Kidney glomerular epithelial cell (primary cell): ENCODE measurements around the gene MRPS7.
"Not testable (repeated sequence)": the region's sequence is repeated elsewhere in the genome, so short reads cannot be mapped to it uniquely, and the experiment has no call there.

Experiments
- DNase-seq: peaks from one replicate; lab custom pipeline; 2025; lab: John Stamatoyannopoulos, UW

Gene MRPS7

DNA sequence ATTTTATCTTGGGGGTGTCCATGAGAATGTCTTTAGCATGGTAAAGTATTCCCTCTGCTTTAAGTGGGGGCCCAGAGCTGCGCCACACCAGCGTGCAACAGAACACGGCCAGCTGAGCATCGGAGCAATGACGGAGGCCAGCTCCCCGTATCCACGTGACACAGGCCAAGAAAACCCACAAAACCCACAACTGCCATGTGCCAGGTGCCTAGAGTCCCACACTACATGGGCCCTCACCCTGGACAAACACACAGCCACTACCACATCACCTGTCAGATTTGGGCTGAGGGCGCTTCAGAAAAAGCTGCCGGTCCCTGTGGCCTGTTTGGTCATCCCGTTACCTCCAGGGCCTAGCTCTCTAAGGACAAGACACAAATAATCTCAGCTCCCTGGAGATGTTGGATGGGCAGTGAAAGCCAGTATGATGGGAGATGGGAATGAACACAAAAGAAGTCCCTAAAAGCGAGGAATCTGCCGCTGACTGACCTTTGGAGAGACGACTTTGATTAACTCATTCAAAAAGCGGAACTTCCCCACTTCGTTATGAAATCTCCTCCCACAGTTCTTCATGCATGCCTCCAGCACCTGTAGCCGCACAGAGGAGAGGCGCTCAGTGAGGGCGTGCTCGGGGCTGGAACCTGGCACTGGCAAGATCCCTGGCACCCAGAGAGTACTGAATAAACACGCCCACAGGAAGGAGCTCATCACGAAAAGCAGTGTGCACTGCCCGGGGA, 17.4 kb upstream of the MRPS7 start:
- no peak for DNase-seq

DNA sequence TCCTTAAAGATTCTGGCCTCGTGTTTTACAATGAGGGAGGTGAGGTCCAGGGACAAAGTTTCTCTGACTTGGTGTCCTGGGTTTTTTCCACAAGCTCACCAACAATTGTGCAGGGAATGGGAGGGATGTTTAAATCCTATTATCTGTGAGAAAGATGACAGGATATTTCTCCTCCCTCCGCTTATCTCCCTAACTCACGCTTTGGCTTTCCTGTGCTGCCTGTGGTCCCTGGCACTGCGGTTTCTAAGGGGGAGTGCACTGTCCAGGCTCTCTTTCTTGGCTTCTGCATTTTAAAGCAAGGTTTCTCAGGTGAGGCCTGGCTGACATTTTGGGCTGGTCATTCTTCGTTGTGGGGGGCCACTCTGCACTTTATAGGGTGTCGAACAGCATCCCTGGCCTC, 16.7 kb upstream of the MRPS7 start:
- DNase-seq = no peak

DNA sequence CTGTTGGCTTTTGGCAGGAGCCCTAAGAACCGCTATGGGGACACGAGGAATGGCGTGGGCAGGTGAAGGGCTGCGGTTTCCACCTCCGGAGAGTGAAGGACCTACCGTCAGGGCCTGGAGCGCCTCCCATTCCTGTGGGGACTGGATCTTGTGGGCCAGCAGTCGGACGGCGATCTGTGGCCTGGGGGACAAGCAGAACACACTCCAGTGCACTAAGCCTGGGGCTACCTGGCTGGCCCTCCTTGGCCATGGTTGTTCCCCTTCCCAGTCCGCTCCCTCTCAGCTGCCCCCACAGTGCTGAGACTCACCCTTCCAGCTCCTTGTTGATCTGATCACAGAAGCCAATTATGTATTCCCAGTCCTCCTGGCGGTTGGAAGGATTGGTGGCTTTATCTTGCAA, 15.3 kb upstream of the MRPS7 start:
- DNase-seq = no peak

DNA sequence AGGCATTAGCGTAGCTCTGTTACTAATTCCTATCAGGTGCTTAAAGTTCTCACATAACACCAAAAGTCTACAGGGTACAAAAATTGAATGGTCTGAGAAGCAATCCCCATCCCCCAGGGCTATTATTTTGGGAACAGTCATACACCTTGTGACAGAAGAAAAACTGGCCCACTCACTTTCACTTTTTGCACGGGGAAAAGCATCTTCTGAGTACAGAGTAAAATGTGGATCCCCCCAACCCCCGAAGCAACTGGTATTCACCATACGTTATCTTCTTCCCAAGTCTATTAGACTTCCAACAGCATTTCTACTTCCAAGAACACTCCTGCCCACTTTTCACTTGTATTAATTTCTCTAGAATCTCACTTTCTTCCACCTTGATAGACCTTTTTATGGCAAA, 12.1 kb upstream of the MRPS7 start:
- DNase-seq = no peak

DNA sequence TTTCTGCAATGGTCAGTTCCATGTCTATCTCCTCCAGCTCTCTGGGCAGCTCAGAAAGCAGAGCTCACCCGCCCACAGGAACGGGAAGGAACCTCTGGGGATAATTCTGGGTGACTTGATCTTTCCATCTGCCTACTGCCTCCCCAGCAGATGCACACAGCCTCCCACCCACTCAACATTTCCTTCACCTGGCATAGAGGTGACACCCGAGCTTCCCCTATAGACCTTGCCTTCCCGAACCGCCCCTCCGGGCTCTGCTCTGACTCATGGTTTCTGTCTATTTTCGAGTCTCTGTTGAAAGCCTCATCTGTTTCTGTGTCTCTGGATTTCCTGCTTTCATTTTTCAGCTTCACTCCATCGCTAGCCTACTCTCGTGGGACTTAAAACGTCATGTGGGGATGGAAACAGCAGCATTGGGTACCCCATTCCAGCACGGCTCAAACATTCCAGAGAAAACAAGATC, 11.6 kb upstream of the MRPS7 start:
- DNase-seq = peak; percentile 51

DNA sequence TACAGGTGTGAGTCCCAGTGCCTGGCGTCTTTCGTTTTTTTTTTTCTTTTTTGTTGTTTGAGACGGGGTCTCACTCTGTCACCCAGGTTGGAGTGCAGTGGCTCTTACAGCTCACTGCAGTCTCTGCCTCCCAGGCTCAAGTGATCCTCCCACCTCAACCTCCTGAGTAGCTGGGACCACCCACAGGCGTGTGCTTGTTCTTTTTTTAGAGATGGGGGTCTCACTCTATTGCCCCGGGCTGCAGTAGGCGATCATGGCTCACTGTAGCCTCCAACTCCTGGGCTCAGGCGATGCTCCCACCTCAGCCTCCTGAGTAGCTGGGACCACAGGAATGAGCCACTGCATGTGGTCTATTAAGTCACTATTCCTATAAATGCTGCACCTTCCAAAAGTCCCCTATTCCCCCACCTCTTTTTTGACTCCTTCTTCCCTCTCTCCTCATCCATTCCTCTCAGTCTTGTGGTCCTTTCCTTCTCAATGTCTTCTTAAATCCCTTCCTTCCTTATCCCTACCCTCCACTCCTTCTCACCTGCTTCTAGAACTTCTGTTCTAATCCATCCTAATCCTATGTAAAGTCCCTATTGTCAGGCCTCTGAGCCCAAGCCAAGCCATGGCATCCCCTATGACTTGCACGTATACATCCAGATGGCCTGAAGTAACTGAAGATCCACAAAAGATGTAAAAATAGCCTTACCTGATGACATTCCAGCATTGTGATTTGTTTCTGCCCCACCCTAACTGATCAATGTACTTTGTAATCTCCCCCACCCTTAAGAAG, 9.5 kb upstream of the MRPS7 start:
- DNase-seq = no peak

DNA sequence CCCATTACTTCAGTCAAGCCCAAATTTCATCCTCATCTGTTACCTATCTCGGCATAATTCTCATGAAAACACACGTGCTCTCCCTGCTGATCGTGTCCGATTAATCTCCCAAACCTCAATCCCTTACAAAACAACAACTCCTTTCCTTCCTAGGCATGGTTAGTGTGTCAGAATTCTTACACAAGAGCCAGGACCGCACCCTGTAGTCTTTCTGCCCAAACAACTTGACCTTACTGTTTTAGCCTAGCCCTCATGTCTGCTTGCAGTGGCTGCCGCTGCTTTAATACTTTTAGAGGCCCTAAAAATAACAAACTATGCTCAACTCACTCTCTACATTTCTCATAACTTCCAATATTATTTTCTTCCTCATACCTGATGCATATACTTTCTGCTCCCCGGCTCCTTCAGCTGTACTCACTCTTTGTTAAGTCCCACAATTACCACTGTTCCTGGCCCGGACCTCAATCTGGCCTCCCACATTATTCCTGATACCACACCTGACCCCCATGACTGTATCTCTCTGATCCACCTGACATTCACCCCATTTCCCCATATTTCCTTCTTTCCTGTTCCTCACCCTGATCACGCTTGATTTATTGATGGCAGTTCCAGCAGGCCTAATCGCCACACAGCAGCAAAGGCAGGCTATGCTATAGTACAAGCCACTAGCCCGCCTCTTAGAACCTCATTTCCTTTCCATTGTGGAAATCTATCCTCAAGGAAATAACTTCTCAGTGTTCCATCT, 5.6 kb upstream of the MRPS7 start:
- not testable (repeated sequence) for DNase-seq

DNA sequence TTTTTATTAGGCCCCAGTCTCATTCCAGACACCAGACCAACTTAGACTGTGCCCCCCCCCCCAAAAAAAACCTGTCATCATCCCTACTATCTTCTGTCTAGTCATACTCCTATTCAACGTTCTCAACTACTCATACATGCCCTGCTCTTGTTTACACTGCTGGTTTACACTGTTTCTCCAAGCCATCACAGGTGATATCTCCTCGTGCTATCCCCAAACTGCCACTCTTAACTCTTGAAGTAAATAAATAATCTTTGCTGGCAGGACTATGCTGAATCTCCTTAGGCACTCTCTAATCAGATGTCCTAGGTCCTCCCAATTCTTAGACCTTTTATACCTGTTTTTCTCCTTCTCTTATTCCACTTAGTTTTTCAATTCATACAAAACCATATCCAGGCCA, 4.5 kb upstream of the MRPS7 start:
- DNase-seq = not testable (repeated sequence)

DNA sequence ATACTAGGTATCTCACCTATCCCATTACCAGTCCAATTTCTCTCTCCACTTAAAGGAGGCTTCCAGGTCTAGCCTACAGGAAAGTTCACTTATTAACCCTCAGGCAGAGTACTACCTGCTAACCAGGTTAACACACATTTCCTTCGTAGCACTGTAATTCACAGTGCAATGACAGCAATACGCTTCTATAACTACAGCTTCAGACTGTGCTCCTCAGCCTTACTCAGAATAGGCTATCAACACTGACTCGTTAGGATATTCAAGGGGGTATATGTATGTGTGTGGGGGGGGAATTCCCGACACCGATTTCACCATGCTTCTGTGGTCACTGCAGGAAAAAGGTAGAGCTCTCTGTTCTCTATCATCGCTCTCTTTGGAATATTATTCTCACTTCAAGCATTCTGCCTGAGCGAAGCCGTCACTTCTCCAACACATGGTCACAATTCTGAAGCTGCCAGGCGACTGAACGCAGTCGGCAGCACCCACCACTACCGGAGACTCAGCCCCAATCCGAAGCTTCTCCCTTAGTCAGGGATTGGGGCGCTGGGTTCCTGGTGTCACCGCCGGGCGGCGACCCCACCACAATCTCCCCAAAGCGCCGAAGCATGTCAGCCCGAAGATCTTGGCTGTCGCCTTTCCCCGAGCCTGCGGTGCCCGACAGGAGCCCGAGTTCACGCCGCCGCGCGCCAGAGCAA, 891 bp upstream of the MRPS7 start:
- no peak for DNase-seq

DNA sequence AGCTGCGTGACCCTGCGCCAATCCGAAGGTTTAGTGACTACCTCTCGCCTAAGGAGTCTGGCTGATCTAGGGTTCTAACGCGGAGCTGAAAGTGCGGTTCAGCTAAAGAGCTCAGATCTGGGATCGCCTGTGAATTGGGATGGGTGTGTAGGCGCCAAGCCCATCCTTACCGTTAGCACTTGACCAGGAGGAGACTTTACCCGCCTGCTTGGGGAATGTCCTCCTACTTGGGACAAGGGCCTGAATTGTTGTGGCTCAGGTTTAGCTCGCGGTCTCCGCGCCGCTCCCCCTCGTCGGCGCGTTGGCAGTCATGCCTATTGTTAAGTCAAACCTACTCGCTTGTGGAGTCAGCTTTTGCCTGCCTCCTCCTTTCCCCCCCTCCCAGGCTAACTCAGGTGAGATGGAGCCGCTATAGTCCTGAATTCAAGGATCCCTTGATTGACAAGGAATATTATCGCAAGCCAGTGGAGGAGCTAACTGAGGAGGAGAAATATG, 480 bp downstream of the MRPS7 start:
- no peak for DNase-seq

DNA sequence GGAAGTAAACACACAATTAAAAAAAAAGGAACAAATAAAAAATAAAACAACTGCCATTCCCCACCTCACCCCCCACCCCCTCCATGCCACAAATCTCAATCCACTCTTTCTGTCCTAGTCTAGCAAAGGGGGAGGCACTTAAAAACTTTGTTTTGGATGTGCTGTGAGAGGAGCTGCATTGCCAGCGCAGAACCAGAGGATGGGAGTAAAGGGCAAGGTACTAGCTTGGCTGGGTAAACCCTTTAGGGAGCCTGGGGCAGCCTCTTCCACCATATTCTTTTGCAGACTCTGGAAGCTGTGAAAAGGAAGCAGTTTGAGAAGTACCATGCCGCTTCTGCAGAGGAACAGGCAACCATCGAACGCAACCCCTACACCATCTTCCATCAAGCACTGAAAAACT, 1.4 kb downstream of the MRPS7 start:
- DNase-seq = no peak

DNA sequence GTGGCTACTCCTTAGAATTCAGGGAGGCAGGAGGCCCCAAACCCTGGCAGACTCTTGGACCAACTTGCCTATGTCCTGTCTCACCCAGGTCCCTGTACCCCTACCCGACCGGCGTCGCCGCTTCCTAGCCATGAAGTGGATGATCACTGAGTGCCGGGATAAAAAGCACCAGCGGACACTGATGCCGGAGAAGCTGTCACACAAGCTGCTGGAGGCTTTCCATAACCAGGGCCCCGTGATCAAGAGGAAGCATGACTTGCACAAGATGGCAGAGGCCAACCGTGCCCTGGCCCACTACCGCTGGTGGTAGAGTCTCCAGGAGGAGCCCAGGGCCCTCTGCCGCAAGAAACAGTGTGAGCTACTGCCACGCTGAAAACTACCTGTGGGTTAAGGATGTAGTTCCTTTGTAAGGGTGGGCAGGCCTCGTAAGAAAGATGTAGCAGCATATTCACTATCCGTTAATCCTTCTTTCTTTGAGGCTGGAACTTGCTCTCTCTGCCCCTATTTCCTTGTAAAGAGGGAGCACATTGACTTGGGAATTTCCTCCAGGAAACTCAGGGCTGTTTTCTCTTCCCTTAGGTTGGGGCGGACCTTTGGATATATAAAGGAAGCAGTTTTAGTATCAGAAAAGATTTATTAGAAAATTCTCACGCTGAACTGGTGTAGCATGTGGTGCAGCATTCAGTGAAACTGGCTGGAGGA, 4.1 kb downstream of the MRPS7 start:
- DNase-seq = no peak

DNA sequence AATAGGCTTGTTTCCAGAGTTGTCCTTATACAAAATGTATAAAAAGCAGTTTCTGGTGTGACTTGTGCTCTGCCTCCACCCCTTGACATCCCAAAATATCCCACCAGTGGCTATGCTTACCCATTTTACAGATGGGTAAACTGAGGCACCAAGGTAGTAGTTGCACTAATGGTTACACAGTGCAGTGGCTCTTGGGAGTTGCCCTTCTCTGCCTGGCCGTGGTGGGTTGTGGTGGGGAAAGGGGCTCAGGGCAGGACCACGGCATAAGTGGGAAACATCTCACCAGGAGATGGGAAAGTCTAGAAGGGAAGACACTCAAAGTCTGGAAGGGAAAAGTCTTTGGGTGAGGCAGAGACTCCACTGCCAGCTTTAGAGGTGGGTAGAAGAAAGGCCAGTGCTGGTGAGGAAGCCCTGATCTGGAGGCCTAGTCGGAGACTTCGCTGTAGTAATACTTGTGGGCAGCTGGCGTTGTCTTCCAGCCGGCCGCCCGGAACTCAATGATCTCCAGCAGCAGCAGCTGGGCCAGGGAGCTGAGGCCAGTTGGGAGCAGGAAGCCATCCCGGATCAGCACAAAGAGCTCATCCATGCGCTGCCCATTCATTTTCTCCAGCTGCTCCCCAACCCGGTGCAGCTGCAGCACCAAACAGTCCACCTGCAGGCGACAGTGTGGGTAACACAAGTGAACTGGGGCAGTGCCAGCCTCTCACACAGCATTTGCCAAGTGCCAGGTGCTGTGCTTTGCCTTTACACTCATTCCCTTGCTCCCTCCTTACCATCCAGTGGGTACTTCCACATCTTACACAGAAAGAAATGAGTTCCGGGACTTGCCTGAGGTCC, 4.9 kb downstream of the MRPS7 start:
- DNase-seq = no peak

DNA sequence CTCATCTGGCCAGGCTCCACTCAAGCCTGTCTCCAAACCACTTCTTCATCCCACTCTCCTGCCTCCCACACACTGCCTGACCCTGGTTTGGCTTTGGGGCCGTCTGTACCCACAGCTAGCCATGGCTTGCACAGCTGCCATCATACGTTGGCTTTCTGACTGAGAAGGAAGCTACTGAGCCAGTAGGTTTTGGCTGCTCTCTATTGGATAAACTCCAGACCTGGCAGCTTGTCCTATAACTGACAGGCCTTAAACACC, 5.4 kb downstream of the MRPS7 start:
- no peak for DNase-seq

DNA sequence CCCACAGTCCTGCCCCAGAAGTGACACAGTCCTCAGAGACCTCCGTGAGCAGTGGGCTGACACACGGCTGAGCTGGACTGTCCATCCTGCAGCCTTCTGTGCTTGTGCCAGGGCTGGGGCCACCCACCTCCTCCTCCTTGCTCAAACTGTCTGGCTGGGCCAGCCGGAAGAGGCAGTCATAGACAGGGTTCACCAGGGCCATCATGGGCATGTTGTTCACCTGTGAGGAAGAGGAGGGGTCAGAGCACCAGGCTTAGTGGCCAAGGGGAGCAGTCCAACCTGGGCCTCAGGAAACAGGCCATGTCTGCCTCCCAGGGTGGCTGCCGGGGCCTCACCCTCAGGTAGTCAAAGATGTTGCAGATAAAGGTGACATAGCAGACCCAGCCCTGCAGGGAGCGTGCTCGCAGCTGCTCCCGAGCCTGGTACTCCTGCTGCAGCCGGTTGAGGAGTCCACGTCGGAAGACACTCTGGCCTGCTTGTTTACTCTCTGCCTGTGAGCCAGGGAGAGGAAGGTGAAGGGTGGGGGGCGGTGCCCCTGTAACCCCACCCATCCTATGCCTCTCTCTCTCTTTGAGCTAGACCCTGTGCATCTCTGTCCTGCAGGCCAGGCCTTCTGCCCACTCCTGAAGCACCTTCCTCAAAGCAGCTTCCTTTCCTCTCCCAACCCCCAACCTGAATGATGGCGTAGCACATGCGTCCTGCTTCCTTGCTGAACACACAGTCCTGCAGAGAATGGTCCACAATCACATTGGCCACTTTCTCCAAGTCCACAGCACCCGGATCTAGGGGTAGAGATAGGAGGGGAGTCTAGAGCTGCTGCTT, 5.9 kb downstream of the MRPS7 start:
- no peak for DNase-seq

DNA sequence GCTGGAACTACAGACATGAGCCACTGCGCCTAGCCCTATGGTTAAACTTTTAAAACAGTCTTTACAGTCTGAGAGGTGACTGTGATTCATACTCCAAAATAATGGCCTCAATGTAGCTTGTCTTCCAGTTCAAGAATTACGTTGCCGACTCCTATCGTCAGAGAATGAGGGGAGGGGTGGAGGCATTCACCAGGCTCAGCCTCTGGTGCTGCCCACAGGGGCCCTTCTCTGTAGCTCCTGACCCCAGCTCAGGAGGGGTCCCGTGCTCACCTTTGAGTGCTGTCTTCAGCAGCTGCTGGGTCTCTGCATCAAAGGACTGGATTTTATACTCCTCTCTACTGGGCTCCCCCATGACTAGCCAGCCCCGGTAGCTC, 8.2 kb downstream of the MRPS7 start:
- no peak for DNase-seq

DNA sequence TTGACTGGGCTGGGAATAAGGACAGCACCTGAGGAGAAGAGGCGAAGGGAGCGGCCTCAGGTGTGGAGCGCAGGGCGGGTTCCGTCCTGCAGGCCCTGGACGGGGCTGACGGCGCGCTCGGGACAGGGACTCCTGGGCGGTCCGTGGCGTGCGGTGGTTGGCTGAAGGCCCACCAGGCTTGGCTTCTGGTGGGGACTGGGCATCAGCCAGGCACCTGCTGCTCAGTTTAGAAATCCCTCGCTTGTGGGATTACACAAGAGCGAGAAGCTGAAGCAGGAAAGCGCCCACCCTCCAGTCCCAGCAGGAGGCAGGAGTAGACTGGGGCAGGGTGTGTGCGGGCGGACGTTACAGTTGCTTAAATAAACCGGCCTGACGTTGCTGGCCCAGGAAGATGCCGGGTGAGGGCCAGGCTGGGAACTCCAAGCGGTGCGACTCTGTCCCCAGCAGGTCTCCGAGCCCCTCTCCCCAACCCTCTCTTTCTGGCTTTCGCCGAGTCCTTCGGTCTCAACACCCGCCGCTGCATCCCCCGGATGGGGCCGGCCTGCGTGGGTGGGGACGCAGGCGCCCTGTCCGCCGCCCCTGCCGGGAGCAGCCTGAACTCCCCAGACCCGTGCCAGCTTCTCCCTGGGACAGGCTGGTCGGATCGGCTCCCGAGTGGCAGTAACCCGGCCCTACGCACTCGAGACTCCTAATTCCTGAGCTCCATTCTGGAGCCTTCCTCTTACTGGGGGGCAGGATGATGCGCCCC, 8.7 kb downstream of the MRPS7 start:
- DNase-seq = peak; percentile 48

DNA sequence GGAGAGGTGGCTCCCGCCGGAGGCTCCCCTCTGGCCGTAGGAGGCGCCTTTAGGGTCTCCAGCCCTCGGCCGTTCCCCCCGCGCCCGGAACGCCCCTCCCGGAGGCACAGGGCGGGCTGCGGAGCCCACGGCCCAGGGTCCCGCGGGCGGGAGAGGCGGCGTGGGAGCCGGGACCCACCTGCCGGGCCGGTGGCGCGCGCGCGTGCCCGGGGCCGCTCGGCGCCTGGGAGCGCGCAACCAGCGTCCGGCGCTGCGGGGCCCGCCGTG, 9.2 kb downstream of the MRPS7 start, which contains the start of gene MIF4GD:
MIF4GD (minus strand) TSS at position 266 of the 267 bp plus-strand sequence. CDS start 1,036 bp downstream, outside the sequence.
- no peak for DNase-seq

DNA sequence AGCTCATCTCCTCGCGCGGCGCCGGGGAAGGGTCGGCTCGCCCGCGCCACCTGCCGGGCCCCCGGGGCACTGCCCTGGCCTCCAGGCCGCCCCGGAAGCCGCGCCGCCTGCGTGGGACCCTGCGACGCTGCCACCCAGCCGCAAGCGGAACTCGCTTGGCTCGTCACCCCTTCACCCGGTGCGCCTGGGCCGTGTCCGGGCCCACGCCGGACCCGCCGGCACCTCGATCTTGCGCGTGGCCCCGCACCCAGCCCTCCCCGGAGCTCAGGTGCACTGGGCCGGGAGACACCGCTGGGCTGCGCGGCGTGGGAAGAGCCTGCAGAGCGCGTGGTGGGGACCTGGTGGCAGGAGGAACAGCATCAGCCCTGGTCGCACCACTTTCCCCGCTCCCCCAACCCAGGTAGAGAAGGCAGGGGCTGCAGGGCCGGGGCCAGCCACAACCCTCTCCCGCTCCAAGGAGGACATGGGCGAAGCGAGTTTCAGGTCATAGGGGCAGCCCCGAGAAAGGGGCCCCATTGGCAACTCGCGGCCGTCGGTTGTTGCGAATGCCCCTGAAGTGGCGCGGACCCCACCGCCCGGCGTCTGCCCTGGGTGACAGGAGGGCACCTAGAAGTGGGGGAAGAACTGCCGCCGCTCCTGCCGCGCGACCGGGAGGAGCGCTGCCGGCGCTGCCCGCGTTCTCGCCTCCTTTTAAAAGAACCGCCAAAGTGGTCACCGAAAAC, 9.7 kb downstream of the MRPS7 start:
- DNase-seq = peak; percentile 52
